Skeletal muscle cell (primary cell): ENCODE results near the gene HPD.
"Not testable (repeated sequence)": the region's sequence is repeated elsewhere in the genome, so short reads cannot be mapped to it uniquely, and the experiment has no call there.

ENCODE experiments used
- DNase-seq: peaks from one replicate; pipeline ENCODE4 v3.0.0-alpha.2; 2010; ENCODE audit warnings: low read depth
- H3K4me3 ChIP-seq: 2 replicates; pipeline ENCODE4 v1.5.1; 2011; ENCODE audit warnings: low read depth, mild to moderate bottlenecking, control low read depth, low read length, moderate library complexity

Gene HPD

GRCh38 chr12:121790785-121791184, 67.9 kb downstream of the HPD start:
- H3K4me3 ChIP-seq: not testable (repeated sequence)

GRCh38 chr12:121789800-121790728, 68.6 kb downstream of the HPD start:
- no peak for DNase-seq
- no peak overlapping the region for H3K4me3 ChIP-seq

More at GRCh38 chr12:121790785-121791184, 67.9 kb downstream of the HPD start:
- not testable (repeated sequence) for DNase-seq
